ENCODE measurements around the gene UBALD2.
"Not testable (repeated sequence)": the region's sequence is repeated elsewhere in the genome, so short reads cannot be mapped to it uniquely, and the experiment has no call there.

UBALD2 gene

GRCh38 chr17:76278268-76278908, 13.2 kb downstream of the UBALD2 start:
- no peak for DNase-seq

GRCh38 chr17:76278952-76279741, 14.0 kb downstream of the UBALD2 start:
- DNase-seq, result peak; percentile 89

- DNase-seq, result no peak
Measured at GRCh38 chr17:76279742-76280287, 14.7 kb downstream of the UBALD2 start.

- no peak for DNase-seq
Measured at GRCh38 chr17:76280650-76281049, 15.5 kb downstream of the UBALD2 start.

- DNase-seq, result no peak
Measured at GRCh38 chr17:76281573-76282371, 16.6 kb downstream of the UBALD2 start.

- no peak for DNase-seq
Measured at GRCh38 chr17:76292567-76292966, 27.4 kb downstream of the UBALD2 start.

GRCh38 chr17:76293106-76293505, 28.0 kb downstream of the UBALD2 start:
- DNase-seq, result no peak

- no peak for DNase-seq
Measured at GRCh38 chr17:76296186-76296585, 31.0 kb downstream of the UBALD2 start.

GRCh38 chr17:76296889-76297288, 31.7 kb downstream of the UBALD2 start:
- DNase-seq, result no peak

- no peak for DNase-seq
Measured at GRCh38 chr17:76297436-76297835, 32.3 kb downstream of the UBALD2 start.

- DNase-seq, result no peak
Measured at GRCh38 chr17:76304226-76305134, 39.3 kb downstream of the UBALD2 start.

- not testable (repeated sequence) for DNase-seq
Measured at GRCh38 chr17:76305135-76305454, 39.9 kb downstream of the UBALD2 start.

GRCh38 chr17:76307299-76307965, 42.3 kb downstream of the UBALD2 start:
- no peak for DNase-seq

GRCh38 chr17:76307966-76308338, 42.8 kb downstream of the UBALD2 start, which contains the start of gene QRICH2:
Gene QRICH2, minus strand, starts transcription at chr17:76308276. Its CDS starts 278 bp downstream, at chr17:76307998.
- DNase-seq, result no peak

- DNase-seq, result no peak
Measured at GRCh38 chr17:76309461-76309860, 44.3 kb downstream of the UBALD2 start.

- DNase-seq, result no peak
Measured at GRCh38 chr17:76312735-76313134, 47.6 kb downstream of the UBALD2 start.

- no peak for DNase-seq
Measured at GRCh38 chr17:76314392-76315227, 49.5 kb downstream of the UBALD2 start.

GRCh38 chr17:76317535-76317934, 52.4 kb downstream of the UBALD2 start:
- no peak for DNase-seq

GRCh38 chr17:76318586-76318985, 53.4 kb downstream of the UBALD2 start:
- no peak for DNase-seq

All from stimulated activated CD4-positive, alpha-beta T cell treated with anti-CD3 and anti-CD28 coated beads, Interleukin-15, amount 100 ng/mL, for 24 hours (primary cell).